Stimulated activated CD4-positive, alpha-beta T cell treated with anti-CD3 and anti-CD28 coated beads, Interleukin-4, amount 100 ng/mL, for 48 hours (primary cell): ENCODE results near the gene SATB1.
"Not testable (repeated sequence)": the region's sequence is repeated elsewhere in the genome, so short reads cannot be mapped to it uniquely, and the experiment has no call there.

Experiments used
- DNase-seq, 2 donors: peaks; one replicate each; pipeline ENCODE4 v3.0.0-alpha.2; 2020; ENCODE audit warnings: low read depth in 2 of 2

Gene SATB1

GRCh38 chr3:18424729-18425640, at the start of gene SATB1:
SATB1 (minus strand) TSS chr3:18425339; CDS start chr3:18420967, 4,372 bp downstream.
- peak in 1 of 2 donors; percentile 59 for DNase-seq

DNA sequence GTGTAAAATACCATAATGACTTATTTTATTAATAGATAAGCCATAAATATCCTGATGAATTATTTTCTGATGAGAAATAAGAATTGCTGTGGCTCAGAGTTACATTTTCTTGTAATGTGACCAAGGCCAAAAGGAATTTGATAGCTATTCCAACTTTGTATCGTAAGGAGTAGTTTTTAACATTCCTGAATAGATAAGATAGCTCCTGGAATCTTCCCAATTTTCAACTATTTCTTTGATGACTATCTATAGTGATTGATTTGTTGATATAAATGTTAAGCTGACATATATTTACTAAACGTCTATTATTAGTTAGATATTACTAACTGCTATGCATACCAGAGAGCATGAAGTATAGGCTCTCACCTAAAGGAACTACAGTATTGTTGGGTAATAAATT, 49.1 kb upstream of the SATB1 start:
- DNase-seq = no peak

- no peak for DNase-seq
These were observed 44.6 kb upstream of the SATB1 start for GRCh38 chr3:18469775-18470174.

DNA sequence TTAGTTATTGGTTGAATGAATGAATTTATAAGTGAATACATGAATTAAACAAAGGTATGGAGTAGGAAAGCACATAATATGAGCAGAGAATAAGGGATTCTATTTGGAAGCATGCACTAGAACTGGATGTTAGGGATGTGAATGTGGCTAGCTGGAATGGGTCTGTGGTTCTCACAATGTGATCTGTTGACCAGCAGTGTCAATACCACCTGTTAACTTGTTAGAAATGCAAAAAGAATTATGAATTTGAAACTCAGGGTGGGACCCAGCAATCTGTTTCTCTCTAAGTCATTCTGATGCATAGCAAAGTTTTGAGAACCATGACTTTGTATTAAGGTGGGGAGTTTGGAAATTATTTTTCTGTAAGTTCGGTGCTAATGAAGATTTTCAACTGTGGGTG, 41.0 kb upstream of the SATB1 start:
- DNase-seq = no peak

GRCh38 chr3:18454766-18455165, 29.6 kb upstream of the SATB1 start:
- no peak for DNase-seq

DNA sequence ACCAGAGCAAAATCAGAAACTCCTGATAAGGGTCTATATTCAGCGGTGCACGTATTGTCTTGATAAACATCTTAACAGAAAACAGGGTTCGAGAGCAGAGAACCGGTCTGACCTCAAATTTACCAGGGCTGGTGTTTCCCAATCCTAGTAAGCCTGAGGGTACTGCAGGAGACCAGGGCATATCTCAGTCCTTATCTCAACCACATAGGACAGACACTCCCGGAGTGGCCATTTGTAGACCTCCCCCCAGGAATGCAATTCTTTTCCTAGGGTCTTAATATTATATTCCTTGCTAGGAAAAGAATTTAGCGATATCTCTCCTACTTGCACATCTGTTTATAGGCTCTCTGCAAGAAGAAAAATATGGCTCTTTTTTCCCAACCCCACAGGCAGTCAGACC, 24.5 kb upstream of the SATB1 start:
- not testable (repeated sequence) for DNase-seq

DNA sequence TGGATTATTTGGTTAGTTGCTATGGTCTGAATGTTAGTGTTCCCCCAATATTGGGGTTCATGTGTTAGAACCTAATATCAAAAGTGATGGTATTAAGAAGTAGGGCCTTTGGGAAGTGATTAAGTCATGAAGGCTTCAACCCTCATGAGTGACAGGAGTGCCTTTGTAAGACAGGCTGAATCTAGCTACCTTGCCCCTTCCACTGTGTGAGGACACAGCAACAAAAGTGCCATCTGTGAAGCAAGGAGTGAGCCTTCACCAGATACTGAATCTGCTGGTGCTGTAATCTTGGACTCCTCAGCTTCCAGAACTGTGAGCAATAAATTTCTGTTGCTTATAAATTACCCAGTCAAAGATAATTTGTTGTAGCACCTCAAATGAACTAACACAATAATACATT, 22.6 kb upstream of the SATB1 start:
- no peak for DNase-seq

DNA sequence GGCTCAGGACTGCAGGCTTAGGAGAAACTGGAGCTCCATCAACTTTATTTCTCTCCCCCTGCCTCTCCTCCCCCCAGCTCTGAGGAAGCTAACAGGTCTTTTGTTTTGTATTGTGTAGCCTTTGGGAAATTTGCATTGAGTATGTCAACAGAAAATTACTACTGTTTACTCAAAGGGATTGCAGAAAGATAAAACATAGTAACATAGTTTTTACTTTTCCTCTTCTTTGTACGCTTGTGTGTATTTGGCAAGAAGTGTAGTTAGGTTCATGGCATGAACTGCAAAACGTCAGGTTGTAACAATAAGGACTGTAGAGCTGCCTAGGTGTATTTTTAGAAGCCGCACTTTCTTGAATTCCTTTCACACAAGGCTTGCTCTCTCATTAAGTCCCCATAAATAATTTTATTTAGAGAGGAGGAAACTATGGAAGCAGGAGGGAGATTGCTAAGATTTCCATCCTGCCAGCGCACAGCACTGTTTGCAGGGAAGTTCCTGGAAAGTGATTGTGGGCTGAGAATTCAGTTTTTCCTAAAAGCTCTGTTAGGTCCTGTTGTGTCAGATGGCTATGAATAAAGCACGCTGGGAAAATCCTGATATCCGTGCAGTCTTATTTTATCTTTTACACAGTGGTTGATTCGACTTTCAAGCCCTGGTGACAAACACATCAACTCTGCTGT, 21.1 kb upstream of the SATB1 start:
- DNase-seq = no peak

DNA sequence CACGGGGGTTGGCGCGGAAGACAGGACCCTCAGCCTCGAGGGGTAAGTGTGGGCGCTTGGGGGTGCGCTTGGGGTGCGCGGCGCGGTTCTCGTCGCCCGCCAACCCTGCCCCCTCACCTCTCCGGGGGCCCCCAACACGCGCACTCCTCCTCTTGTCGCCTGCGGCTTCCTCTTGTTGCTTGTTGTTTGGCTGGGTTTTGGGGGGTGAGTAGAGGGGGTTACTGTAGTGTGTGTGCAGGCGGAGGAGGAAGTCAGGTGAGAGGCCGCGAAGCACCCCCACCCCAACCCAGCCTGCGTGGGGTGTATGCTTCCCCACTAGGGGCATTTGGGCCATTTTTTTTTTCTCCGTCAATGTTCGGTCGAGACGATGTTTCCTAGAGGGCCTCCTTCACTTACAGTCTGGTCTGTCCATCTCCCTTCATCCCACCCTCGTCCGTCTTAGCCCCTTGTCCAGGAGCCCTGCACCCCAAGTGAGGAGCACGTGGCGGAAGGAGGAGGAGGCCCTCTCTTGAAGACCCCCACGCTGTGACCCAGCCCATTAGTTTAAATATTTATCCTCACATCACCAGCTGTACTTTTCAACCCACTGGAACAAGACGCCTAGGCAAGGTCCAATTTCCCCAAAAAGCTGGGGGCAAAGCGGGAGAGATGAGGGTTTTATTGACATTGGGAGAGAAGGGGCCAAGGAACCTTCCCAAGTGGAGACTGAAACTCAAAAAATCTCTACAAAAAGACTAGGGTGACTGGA, 20.4 kb upstream of the SATB1 start:
- peak; percentile 56 to 59 for DNase-seq

DNA sequence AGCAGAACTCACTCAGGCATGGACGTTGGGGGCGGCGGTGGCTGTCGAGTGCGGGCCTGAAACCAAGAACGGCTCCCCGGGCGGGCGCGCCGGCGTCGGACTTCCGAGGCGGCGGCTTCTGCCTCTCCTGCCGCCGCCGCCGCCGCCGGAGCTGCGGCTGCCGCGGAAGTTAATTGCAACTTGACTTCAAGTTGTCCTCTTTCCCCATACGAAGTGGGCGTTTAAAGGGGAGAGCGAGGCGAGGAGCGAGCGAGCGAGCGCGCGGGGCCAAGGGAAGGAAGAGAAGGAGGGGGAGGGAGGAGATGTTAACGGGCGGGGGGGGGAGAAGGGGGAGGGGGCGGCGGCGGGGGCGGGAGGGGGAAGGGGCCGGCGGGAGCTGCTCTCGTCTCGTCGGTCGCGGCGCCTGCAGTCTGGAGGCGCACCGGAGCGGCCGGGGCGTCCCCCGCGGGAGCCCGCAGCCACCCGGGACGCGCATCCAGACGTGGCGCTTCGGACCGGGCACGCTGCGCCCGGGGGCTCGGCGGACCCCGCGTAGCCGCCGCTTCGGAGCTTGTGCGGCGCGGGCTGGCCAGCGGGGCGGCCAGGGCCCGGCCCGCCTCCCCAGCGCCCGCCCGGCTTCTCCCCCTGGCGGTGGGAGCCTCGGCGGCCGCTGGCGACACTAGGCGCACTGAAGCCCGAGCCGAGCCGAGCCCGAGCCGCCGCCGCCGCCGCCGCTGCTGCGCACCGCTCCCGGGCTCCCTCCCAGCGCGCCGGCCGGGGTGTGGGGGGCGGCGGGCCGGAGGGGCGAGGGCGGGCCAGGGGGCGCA, 19.7 kb upstream of the SATB1 start:
- DNase-seq = peak; percentile 67 to 70

DNA sequence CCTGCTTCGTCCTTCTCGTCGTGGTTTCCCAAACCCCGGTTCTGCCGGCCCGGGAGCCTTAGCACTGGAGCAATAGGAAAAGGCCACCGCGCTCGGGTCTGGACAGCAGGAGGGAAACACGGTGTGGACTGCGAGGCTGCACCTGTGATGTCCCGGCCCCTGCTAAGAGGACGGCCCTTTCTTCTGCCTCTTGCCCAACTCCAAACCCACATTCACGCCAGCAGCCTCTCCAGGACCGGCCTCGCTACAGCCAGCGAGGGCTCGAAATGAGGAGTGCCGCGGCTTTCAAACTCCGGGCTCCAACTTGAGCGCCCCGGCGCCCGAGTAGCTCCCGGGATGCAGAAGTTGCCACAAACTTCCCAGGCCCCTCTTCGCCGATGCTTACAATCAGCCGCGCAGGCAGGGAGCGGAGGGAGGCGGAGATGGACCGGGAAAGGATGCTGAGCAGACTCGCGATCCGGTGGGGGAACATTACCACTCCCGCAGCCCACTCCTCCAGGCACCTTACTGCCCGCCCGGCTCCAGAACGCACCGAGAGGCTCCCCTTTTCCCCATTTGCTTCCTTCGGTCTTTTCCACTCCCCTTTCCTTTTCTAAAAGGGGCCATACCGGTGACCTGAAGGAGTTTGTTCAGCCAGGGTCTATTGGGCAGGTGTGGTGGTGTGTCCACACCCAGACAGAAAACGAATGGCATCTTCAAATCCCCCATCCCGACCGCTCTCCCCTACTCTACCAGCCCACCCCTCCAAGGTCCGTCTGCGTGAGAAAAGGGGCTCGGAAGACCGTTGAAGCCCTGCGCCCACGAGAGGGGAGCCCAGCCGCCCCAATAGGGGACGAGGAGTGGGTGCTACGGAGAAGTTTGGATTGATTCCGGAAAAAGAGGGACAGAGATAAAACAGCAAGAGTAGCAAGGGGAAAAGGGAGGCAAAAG, 18.8 kb upstream of the SATB1 start:
- DNase-seq = no peak

- no peak for DNase-seq
These were observed 17.9 kb upstream of the SATB1 start for GRCh38 chr3:18442756-18443664.

DNA sequence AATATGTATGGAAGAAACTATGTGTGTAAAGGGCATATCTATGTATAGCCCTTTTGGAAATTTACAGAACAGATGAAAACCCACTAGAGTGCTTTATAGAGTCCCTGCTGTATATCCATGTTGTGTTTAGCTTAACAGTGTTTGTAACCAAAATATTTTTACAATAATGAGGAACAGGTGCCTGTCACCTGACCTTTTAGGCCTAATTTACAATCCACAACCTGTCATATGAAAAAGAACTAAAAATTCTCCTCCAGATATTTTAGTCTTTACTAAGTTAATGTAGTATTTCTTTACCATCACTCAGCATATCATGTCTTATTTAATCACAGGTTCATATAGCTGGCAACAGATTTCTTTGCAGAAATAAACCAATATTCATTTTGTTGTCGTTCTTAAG, 16.4 kb upstream of the SATB1 start:
- DNase-seq = no peak

- no peak for DNase-seq
These were observed 15.1 kb upstream of the SATB1 start for GRCh38 chr3:18440066-18440722.

GRCh38 chr3:18439281-18439680, 14.1 kb upstream of the SATB1 start:
- DNase-seq = no peak

DNA sequence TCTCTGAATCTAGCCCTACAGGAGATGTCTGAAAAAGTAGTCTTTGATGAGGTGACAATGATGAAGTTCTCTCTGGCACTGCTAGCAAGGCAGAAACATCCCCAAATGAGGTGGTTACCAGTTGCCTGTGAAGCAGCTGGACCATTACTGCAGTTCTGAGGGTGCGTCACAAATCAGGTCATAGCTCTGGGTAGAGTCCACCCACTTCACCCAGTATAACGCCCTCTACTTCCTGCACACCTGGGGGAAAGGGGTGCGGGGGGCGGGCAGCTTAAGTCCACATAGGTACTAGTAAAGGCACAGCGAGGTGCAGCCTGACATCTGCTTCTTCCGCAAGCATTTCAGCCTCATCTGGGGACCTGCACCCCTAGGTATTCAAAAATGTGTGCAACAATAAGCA, 13.4 kb upstream of the SATB1 start:
- peak in 1 of 2 donors; percentile 52 for DNase-seq

GRCh38 chr3:18436213-18436612, 11.1 kb upstream of the SATB1 start:
- DNase-seq = no peak

- no peak for DNase-seq
These were observed 9.6 kb upstream of the SATB1 start for GRCh38 chr3:18434711-18435110.

- no peak for DNase-seq
These were observed 7.6 kb upstream of the SATB1 start for GRCh38 chr3:18432752-18433151.
